Adrenal gland (tissue), 12 donors: Measurements from ENCODE around the gene NFIC. TPM values are rescaled to one million over a fixed set of nuclear protein-coding genes. Genes with fewer than 3 reads are reported as not detected.

Experiments
- DNase-seq, 7 donors: peaks; one replicate each; pipeline ENCODE4 v3.0.0-alpha.2; 2019 to 2020
- H3K27ac ChIP-seq, 5 donors: fragments of 200-600 bp; sonication (generic) in 4 of 5; 1 replicate in 3 of 5; 2 replicates in 2 of 5; pipeline versions ENCODE4 v1.5.1 to v1.8.0; 2016 to 2020; ENCODE audit warnings: mild to moderate bottlenecking in 1 of 5
- H3K27me3 ChIP-seq: fragments of 200-600 bp; 2 replicates; pipeline ENCODE4 v1.8.0; 2021
- H3K36me3 ChIP-seq, 2 donors: fragments of 200-600 bp; replicated peaks in 1 of 2; 1 replicate in 1 of 2; 2 replicates in 1 of 2; pipeline versions ENCODE4 v1.5.1 to v1.8.0; 2018 to 2022
- H3K4me1 ChIP-seq, 2 donors: fragments of 200-600 bp; replicated peaks in 1 of 2; 1 replicate in 1 of 2; 2 replicates in 1 of 2; pipeline versions ENCODE4 v1.5.1 to v1.8.0; 2018 to 2021
- H3K4me3 ChIP-seq, 4 donors: fragments of 200-600 bp; sonication (generic) in 3 of 4; one replicate each; pipeline ENCODE4 v1.5.1; 2016 to 2018
- H3K9me3 ChIP-seq, 3 donors: fragments of 200-600 bp; sonication (generic) in 1 of 3; replicated peaks in 1 of 3; 1 replicate in 2 of 3; 2 replicates in 1 of 3; pipeline versions ENCODE4 v1.5.1 to v1.8.0; 2016 to 2021
- POLR2A ChIP-seq, 2 donors: fragments of 450-650 bp; IDR thresholded peaks; one replicate each; pipeline ENCODE4 v1.6.1; 2017; ENCODE audit warnings: antibody characterized with exemption in 2 of 2, mild to moderate bottlenecking in 2 of 2, moderate library complexity in 1 of 2
- WGBS, 4 donors: extraction: QIAGEN DNeasy Blood & Tissue Kit in 2 of 4; methylation state at CpG; one replicate each; pipeline versions ENCODE4 v1.1.5 to v1.1.7; 2013 to 2017; 5-methylcytosine and 5-hydroxymethylcytosine counted together
- intact Hi-C, 2 donors: fragments of 100-400 bp; cut with DNase I; formaldehyde crosslinking; loops; one replicate each; pipeline versions ENCODE4 v1.14.1 to v1.15.0; 2022 to 2023
- polyA plus RNA-seq, 3 donors: library from polyadenylated mRNA; stranded (reverse); fragments of 200-250 nt in 2 of 3; fragments of 350-450 nt in 1 of 3; fragmentation: Illumina TruSeq in 1 of 3; extraction: RNeasy Lipid Tissue Mini Kit (QIAGEN cat#74804) in 1 of 3; gene quantifications; one replicate each; pipeline ENCODE4 v1.2.3, GENCODE V29; 2013 to 2014
- total RNA-seq, 9 donors: library from RNA; depleted of rRNA in 4 of 9; stranded (reverse); fragments of >200 nt in 4 of 9; fragments of 120-200 nt in 1 of 9; fragmentation: NEBNext Ultra II Directional in 1 of 9; extraction: Animal tissue kit (Norgen Biotek cat#: 25700) in 1 of 9; gene quantifications; one replicate each; pipeline versions ENCODE4 v1.1.0 to v1.2.4, GENCODE V29; 2013 to 2023
- TF ChIP-seq, protein P1 (sequence below), 6 experiments: fragments of 450-650 bp in 4 of 6; fragments of 200-600 bp in 2 of 6; sonication (generic) in 1 of 6; IDR thresholded peaks; 1 replicate in 5 of 6; 2 replicates in 1 of 6; pipeline versions ENCODE4 v1.5.1 to v1.8.0; 2016 to 2021; ENCODE audit warnings: antibody characterized with exemption in 6 of 6, mild to moderate bottlenecking in 2 of 6, moderate library complexity in 1 of 6
- donor health status: healthy with polysubstance abuse.
- donor health status: Bipolar disorder and iron deficiency.
- donor health status: DM: yes; HTN: yes; CAD: no.
- donor health status: DM: no; HTN: no; CAD: no.
- donor health status: DM: no; HTN: no; CAD: no.
- donor health status: DM: yes; HTN: yes; CAD: no.

The NFIC gene
- total and polyA plus RNA-seq, 12 donors, result 3.5 to 329 (median 171) TPM

DNA sequence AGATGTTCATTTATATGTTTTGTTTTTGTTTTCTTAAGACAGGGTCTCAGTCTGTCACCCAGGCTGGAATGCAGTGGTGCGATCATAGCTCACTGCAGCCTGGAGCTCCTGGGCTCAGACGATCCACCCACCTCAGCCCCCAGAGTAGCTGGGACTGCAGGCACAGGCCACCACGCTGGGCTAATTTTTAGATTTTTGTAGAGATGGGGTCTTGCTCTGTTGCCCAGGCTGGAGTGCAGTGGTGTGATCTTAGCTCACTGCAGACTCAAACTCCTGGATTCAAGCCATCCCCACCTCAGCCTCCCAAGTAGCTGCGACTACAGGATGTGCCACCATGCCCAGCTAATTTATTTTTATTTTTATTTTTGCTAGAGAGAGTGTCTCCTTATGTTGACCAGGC lies 45.7 kb downstream of the NFIC start:
- Histone ChIP-seq H3K9me3 (no peaks in the 10 kb centered on the region), H3K4me1 (peaks cover 11 to 48% of the 10 kb centered on the region in 2 donors), H3K27me3 (no peaks in the 10 kb centered on the region), H3K27ac (peak overlapping the region in 2 of 5 donors; percentile 17 to 57), H3K36me3 (peaks cover 0 to 11% of the 10 kb centered on the region in 2 donors), H3K4me3 (no peak overlapping the region)
- TF ChIP-seq POLR2A (IDR thresholded peaks at IDR 0.05), result no peak
- TF ChIP-seq, protein P1, sequence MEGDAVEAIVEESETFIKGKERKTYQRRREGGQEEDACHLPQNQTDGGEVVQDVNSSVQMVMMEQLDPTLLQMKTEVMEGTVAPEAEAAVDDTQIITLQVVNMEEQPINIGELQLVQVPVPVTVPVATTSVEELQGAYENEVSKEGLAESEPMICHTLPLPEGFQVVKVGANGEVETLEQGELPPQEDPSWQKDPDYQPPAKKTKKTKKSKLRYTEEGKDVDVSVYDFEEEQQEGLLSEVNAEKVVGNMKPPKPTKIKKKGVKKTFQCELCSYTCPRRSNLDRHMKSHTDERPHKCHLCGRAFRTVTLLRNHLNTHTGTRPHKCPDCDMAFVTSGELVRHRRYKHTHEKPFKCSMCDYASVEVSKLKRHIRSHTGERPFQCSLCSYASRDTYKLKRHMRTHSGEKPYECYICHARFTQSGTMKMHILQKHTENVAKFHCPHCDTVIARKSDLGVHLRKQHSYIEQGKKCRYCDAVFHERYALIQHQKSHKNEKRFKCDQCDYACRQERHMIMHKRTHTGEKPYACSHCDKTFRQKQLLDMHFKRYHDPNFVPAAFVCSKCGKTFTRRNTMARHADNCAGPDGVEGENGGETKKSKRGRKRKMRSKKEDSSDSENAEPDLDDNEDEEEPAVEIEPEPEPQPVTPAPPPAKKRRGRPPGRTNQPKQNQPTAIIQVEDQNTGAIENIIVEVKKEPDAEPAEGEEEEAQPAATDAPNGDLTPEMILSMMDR (IDR thresholded peaks at IDR 0.05), result no peak
- DNase-seq, result no peak
- intact Hi-C loops, result no loop called here
- WGBS, 4 donors, result 76 to 82% (median 79%) methylated on average over 4 of the region's 4 CpGs

DNA sequence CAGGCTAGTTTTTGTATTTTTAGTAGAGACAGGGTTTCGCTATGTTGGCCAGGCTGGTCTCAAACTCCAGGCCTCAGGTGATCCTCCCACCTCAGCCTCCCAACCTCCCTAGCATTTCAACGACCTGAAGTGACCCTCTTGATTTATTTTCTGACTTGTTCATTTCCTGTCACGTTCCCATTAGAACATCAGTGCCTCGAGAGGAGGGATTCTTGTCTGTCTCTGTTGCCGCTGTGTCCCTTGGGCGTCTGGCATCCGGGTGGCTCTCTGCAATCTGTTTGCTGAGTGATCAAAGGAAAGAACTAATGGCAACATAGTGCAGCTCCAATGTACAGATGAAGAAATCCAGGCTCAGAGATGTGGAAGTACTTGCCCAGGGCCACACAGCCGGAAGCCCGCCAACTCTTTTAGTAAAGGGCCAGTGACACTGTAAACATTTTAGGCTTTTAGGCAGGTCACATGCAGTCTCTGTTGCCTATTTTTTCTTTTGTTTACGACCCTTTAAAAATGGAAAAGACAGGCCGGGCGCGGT lies 47.5 kb downstream of the NFIC start:
- intact Hi-C loops, result no loop called here
- Histone ChIP-seq H3K36me3 (peaks cover 0 to 6% of the 10 kb centered on the region in 2 donors), H3K4me1 (peaks cover 0 to 31% of the 10 kb centered on the region in 2 donors), H3K27me3 (no peaks in the 10 kb centered on the region), H3K27ac (peak overlapping the region in 4 of 5 donors; percentile 10 to 62 (median 47)), H3K9me3 (no peaks in the 10 kb centered on the region), H3K4me3 (no peak overlapping the region)
- WGBS, 4 donors, result 52 to 67% (median 55%) methylated on average over 13 of the region's 13 CpGs
- no peak for DNase-seq
- TF ChIP-seq POLR2A (IDR thresholded peaks at IDR 0.05), result no peak
- TF ChIP-seq, protein P1 (IDR thresholded peaks at IDR 0.05), result no peak

DNA sequence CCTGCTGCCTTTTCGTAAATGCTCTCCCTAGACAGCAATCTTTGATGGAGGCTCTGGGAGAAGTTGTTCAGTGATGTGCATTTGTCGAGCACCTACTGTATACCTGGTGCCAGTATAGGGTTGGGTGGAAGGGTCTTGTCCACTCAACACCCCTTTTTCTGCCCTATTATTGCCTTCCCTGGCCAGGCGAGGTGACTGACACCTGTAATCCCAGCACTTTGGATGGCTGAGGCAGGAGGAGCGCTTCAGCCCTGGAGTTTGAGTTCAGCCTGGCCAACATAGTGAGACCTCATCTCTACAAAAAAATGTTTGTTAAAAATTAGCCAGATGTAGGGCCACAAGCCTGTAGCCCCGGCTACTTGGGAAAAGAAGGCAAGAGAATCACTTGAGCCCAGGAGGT lies 49.3 kb downstream of the NFIC start:
- Histone ChIP-seq H3K27ac (peak overlapping the region in 1 of 5 donors; percentile 45), H3K9me3 (no peaks in the 10 kb centered on the region), H3K27me3 (no peaks in the 10 kb centered on the region), H3K4me1 (peaks cover 0 to 18% of the 10 kb centered on the region in 2 donors), H3K36me3 (peaks cover 0 to 6% of the 10 kb centered on the region in 2 donors), H3K4me3 (no peak overlapping the region)
- no peak for DNase-seq
- intact Hi-C loops, result no loop called here
- TF ChIP-seq, protein P1 (IDR thresholded peaks at IDR 0.05), result no peak
- TF ChIP-seq POLR2A (IDR thresholded peaks at IDR 0.05), result no peak
- 67 to 90% (median 72%) methylated on average over 5 of the region's 5 CpGs for WGBS, 4 donors

DNA sequence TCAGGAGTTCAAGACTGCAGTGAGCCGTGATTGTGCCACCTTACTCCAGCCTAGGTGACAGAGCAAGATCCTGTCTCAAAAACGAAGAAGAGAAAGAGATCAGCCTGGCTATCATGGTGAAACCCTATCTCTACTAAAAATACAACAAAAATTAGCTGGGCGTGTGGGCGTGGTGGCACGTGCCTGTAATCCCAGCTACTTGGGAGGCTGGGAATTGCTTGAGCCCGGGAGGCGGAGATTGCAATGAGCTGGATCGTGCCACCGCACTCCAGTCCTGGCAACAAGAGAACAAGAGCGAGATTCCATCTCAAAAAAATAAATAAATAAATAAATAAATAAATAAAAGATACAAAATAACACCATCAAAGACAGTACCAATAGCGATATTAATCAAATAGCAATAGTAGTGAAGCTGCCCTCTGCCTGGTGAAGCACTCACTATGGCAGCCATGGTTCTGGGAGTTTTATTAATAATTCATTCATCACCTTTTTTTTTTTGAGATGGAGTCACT lies 53.9 kb downstream of the NFIC start:
- Histone ChIP-seq H3K4me3 (no peak overlapping the region), H3K9me3 (no peaks in the 10 kb centered on the region), H3K36me3 (peaks cover 0 to 15% of the 10 kb centered on the region in 2 donors), H3K27ac (no peak overlapping the region), H3K27me3 (no peaks in the 10 kb centered on the region), H3K4me1 (peaks cover 18 to 25% of the 10 kb centered on the region in 2 donors)
- no peak for DNase-seq
- intact Hi-C loops, result no loop called here
- TF ChIP-seq, protein P1 (IDR thresholded peaks at IDR 0.05), result no peak
- TF ChIP-seq POLR2A (IDR thresholded peaks at IDR 0.05), result no peak
- WGBS, 4 donors, result 91 to 97% (median 95%) methylated on average over 10 to 11 of the region's 11 CpGs
